K562 (cell line): Measurements from ENCODE around the gene EAF2. TPM values are rescaled to one million over a fixed set of nuclear protein-coding genes. Genes with fewer than 3 reads are reported as not detected.

Source experiments
- ATAC-seq: fragments of 200-7000 bp; cut with Tn5 transposase; 3 replicates; pipeline ENCODE4 v1.9.1; 2020; ENCODE audit warnings: moderate library complexity
- BruUV-seq: library from RNA; stranded (reverse); fragments of 400-500 nt; replicated peaks from 2 replicates; lab custom pipeline; 2021; lab: Mats Ljungman, UMichigan
- CTCF ChIA-PET: fragments of 300-600 bp; formaldehyde crosslinking; extraction: SDS; loops from one replicate; lab custom pipeline; 2021; ENCODE audit warnings: low intra/inter-chr PET ratio; lab: Yijun Ruan, JAX
- POLR2A ChIA-PET: fragments of 300-600, 350-650 bp; sonication (Branson Sonifier 250); formaldehyde crosslinking; extraction: SDS; loops from one replicate; lab custom pipeline; 2021; ENCODE audit warnings: antibody characterized with exemption, inconsistent platforms; lab: Yijun Ruan, JAX
- DNase-seq, 4 experiments: peaks; one replicate each; pipeline versions ENCODE4 v3.0.0 to v3.0.0-alpha.2; 2011 to 2018; ENCODE audit warnings: low spot score in 3 of 4, mixed read lengths in 3 of 4; ENCODE audit errors: extremely low read depth in 1 of 4
- FAIRE-seq: peaks from 2 replicates; lab custom pipeline; 2011; peaks lifted over from hg19 to GRCh38; lab: Jason Lieb, UNC
- H2AFZ ChIP-seq: 2 replicates; pipeline ENCODE4 v1.6.0; 2011; ENCODE audit warnings: low read depth, low read length, control low read depth, inconsistent platforms
- H3K27ac ChIP-seq: fragments of 200-600 bp; 3 replicates; pipeline ENCODE4 v1.8.0; 2011; ENCODE audit warnings: low read depth, mild to moderate bottlenecking, control low read depth, inconsistent platforms, low read length, moderate library complexity, mixed read lengths; ENCODE audit errors: extremely low read depth
- H3K27me3 ChIP-seq, 2 experiments: fragments of 300-600 bp in 1 of 2; 2 replicates in 1 of 2; 3 replicates in 1 of 2; pipeline versions ENCODE4 v1.6.0 to v1.8.0; 2011; ENCODE audit warnings: inconsistent platforms in 2 of 2, low read length in 2 of 2, mild to moderate bottlenecking in 1 of 2, mixed read lengths in 1 of 2, moderate library complexity in 1 of 2; ENCODE audit not compliant: control insufficient read depth in 2 of 2, insufficient read depth in 2 of 2
- H3K36me3 ChIP-seq: fragments of 300-600 bp; 3 replicates; pipeline ENCODE4 v1.8.0; 2011; ENCODE audit warnings: mild to moderate bottlenecking, low read length, inconsistent platforms; ENCODE audit not compliant: control insufficient read depth, insufficient read depth
- H3K4me1 ChIP-seq, 2 experiments: fragments of 200-600 bp in 1 of 2; replicated peaks in 1 of 2; 2 replicates in 1 of 2; 3 replicates in 1 of 2; pipeline versions ENCODE4 v1.5.1 to v1.8.0; 2011; ENCODE audit warnings: inconsistent platforms in 2 of 2, low read length in 2 of 2, mild to moderate bottlenecking in 1 of 2, mixed read lengths in 1 of 2, moderate library complexity in 1 of 2; ENCODE audit not compliant: control insufficient read depth in 2 of 2, insufficient read depth in 2 of 2
- H3K4me2 ChIP-seq: 2 replicates; pipeline ENCODE4 v1.6.1; 2011; ENCODE audit warnings: low read length, control low read depth, inconsistent platforms, mixed read lengths; ENCODE audit not compliant: insufficient read depth
- H3K4me3 ChIP-seq: fragments of 200-600 bp; sonication (generic), shearing (Covaris generic); 2 replicates; pipeline ENCODE4 v1.5.1; 2016; ENCODE audit warnings: control low read depth, inconsistent platforms
- H3K79me2 ChIP-seq: fragments of 200-600 bp; 3 replicates; pipeline ENCODE4 v1.8.0; 2011; ENCODE audit warnings: low read length, inconsistent platforms; ENCODE audit not compliant: control insufficient read depth, insufficient read depth
- H3K9ac ChIP-seq, 2 experiments: 2 replicates each; pipeline versions ENCODE4 v1.6.0 to v1.6.1; 2011; ENCODE audit warnings: low read depth in 2 of 2, low read length in 2 of 2, control low read depth in 1 of 2, inconsistent platforms in 1 of 2, mild to moderate bottlenecking in 1 of 2, mixed read lengths in 1 of 2; ENCODE audit not compliant: insufficient read depth in 1 of 2
- H3K9me1 ChIP-seq: one replicate; pipeline ENCODE4 v1.6.0; 2011; ENCODE audit warnings: inconsistent platforms, mild to moderate bottlenecking, low read length, moderate library complexity; ENCODE audit not compliant: control insufficient read depth, insufficient read depth
- H3K9me3 ChIP-seq: replicated peaks from 2 replicates; pipeline ENCODE4 v1.5.1; 2011; ENCODE audit warnings: low read depth, low read length, inconsistent platforms; ENCODE audit not compliant: control insufficient read depth, insufficient read depth
- H4K20me1 ChIP-seq: replicated peaks from 2 replicates; pipeline ENCODE4 v1.6.1; 2011; ENCODE audit warnings: low read length, inconsistent platforms, mixed read lengths; ENCODE audit not compliant: control insufficient read depth, insufficient read depth
- CCAR2 ChIP-seq: fragments of 200-400 bp; formaldehyde crosslinking; IDR thresholded peaks from 2 replicates; pipeline ENCODE4 v1.6.1; 2017; ENCODE audit warnings: mild to moderate bottlenecking, low read depth, low read length
- ELF1 ChIP-seq: fragments of 200-800 bp; sonication (Bioruptor generic); IDR thresholded peaks from 2 replicates; pipeline ENCODE4 v1.6.1; 2016; ENCODE audit warnings: missing genetic modification characterization, missing compliant biosample characterization
- GTF2A2 ChIP-seq: IDR thresholded peaks from 2 replicates; pipeline ENCODE4 v1.6.1; 2016; ENCODE audit warnings: mild to moderate bottlenecking, missing genetic modification characterization, missing compliant biosample characterization
- HSF4 ChIP-seq: fragments of 250-450 bp; sonication (Bioruptor Pico); IDR thresholded peaks from 2 replicates; pipeline ENCODE4 v2.1.2; 2022; ENCODE audit warnings: mild to moderate bottlenecking, moderate library complexity, borderline replicate concordance
- NFE2 ChIP-seq: IDR thresholded peaks from 2 replicates; pipeline ENCODE4 v1.6.1; 2014; ENCODE audit warnings: antibody characterized with exemption, low read depth
- NFXL1 ChIP-seq: fragments of 450-650 bp; formaldehyde crosslinking; IDR thresholded peaks from 2 replicates; pipeline ENCODE4 v1.4.0; 2021; ENCODE audit warnings: mild to moderate bottlenecking
- NR2F6 ChIP-seq: fragments of 450-650 bp; formaldehyde crosslinking; IDR thresholded peaks from 2 replicates; pipeline ENCODE4 v1.4.0; 2020; ENCODE audit warnings: mild to moderate bottlenecking
- POLR2AphosphoS5 ChIP-seq: IDR thresholded peaks from 2 replicates; pipeline ENCODE4 v1.6.1; 2011; ENCODE audit warnings: mild to moderate bottlenecking, low read depth, low read length, moderate library complexity; ENCODE audit not compliant: control insufficient read depth, insufficient read depth
- RAD51 ChIP-seq: fragments of 450-650 bp; IDR thresholded peaks from 2 replicates; pipeline ENCODE4 v1.7.1; 2016; ENCODE audit warnings: low read depth, mild to moderate bottlenecking, borderline replicate concordance
- RBFOX2 ChIP-seq: fragments of 200-400 bp; formaldehyde crosslinking; IDR thresholded peaks from 2 replicates; pipeline ENCODE4 v1.6.1; 2017; ENCODE audit warnings: low read depth, mild to moderate bottlenecking, low read length, moderate library complexity
- SMAD4 ChIP-seq: fragments of 250-450 bp; sonication (Bioruptor Pico); conservative IDR thresholded peaks from 2 replicates; pipeline ENCODE4 v1.8.0; 2021; ENCODE audit warnings: inconsistent platforms, mild to moderate bottlenecking, moderate library complexity
- SNIP1 ChIP-seq: fragments of 450-650 bp; IDR thresholded peaks from 2 replicates; pipeline ENCODE4 v1.7.1; 2017; ENCODE audit warnings: low read depth, mild to moderate bottlenecking
- ZNF57 ChIP-seq: fragments of 450-650 bp; formaldehyde crosslinking; IDR thresholded peaks from 2 replicates; pipeline ENCODE4 v1.4.0; 2020; ENCODE audit warnings: mild to moderate bottlenecking, moderate library complexity
- WGBS: fragments of 100-300 bp; shearing (Covaris generic); methylation state at CpG from one replicate; pipeline ENCODE4 v1.1.6; 2016; ENCODE audit warnings: low coverage, mixed read lengths; ENCODE audit not compliant: insufficient coverage; ENCODE audit errors: missing lambda C conversion rate; 5-methylcytosine and 5-hydroxymethylcytosine counted together
- in situ Hi-C: fragments of 300-500 bp; cut with MboI; formaldehyde crosslinking; loops from 4 replicates; pipeline ENCODE4 v1.15.0; 2018; ENCODE audit warnings: inconsistent platforms, mixed read lengths
- intact Hi-C: fragments of 100-400 bp; cut with micrococcal nuclease; formaldehyde crosslinking; loops from 2 replicates; pipeline ENCODE4 v1.14.2; 2022
- polyA plus RNA-seq, 8 experiments: library from polyadenylated mRNA; depleted of rRNA in 4 of 8; stranded (reverse) in 5 of 8; unstranded in 3 of 8; fragments of >200 nt; fragmentation: Nextera tagmentation in 2 of 8; fragmentation: Illumina TruSeq in 1 of 8; extraction: Ambion mirVana in 2 of 8; extraction: Trizol in 1 of 8; gene quantifications; 2 replicates each; pipeline versions ENCODE4 v1.2.1 to v1.2.3, GENCODE V29; 2011 to 2014; ENCODE audit warnings: inconsistent platforms in 1 of 8, missing spikeins in 1 of 8
- total RNA-seq, 7 experiments: library from RNA; depleted of rRNA in 6 of 7; stranded (reverse); fragments of >200 nt in 6 of 7; fragmentation: Illumina TruSeq in 2 of 7; extraction: Trizol in 2 of 7; gene quantifications; 2 replicates each; pipeline versions ENCODE4 v1.2.1 to v1.2.3, GENCODE V29; 2011 to 2021; ENCODE audit warnings: low replicate concordance in 1 of 7
- TF ChIP-seq, protein P1 (sequence below): sonication (generic); formaldehyde crosslinking; IDR thresholded peaks from 2 replicates; pipeline ENCODE4 v1.8.0; 2023; ENCODE audit warnings: mild to moderate bottlenecking, missing genetic modification reagents
- TF ChIP-seq, protein P2 (sequence below): fragments of 250-450 bp; sonication (Bioruptor Pico); IDR thresholded peaks from 2 replicates; pipeline ENCODE4 v1.8.0; 2022; ENCODE audit warnings: moderate library complexity, mild to moderate bottlenecking, inconsistent platforms

Gene EAF2
- total and polyA plus RNA-seq, 9 of the 15 experiments (the other 6 are each of a cell fraction or from before 2014, with no cell fraction given) = 3.8 to 17.3 (median 6.9) TPM

DNA sequence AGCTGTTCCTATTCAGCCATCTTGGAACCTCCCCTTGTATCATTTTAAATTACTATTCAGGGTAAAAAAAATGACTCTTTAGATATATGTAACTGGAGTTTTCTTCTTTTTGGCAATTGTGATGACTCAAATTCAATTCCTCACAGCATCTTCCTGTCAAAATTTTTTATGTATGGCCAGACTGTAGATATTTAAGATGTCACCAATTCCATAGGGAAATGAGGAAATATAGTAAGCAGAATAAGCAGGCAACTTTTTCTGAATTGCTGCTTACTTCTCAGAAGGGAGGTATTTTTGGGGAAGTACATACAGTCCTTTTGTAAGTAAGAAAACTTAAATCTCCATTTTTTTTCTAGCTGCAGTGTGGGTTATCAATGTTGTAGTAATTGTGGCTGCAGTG, 28.8 kb downstream of the EAF2 start:
- Histone ChIP-seq H3K9ac (no peak overlapping the region), H4K20me1 (no peaks in the 10 kb centered on the region), H3K36me3 (no peaks in the 10 kb centered on the region), H3K27me3 (no peaks in the 10 kb centered on the region), H3K4me1 (no peaks in the 10 kb centered on the region)
- intact Hi-C loops = no loop called here
- no peak for TF ChIP-seq GTF2A2 (tag)
- TF ChIP-seq, all 486 proteins: peak for 0
- H2AFZ ChIP-seq = no peak overlapping the region
- CTCF ChIA-PET = no interaction called here
- no peak for FAIRE-seq
- in situ Hi-C loops = no loop called here
- no peak overlapping the region for H3K4me3 ChIP-seq
- no peak for DNase-seq
- no peak for ATAC-seq
- no TSS peak for BruUV-seq
- POLR2A ChIA-PET = interaction anchor here (0.7 kb wide), 1 partner anchor 386 kb away, joined by 4 read pairs; no protein-coding TSS in a partner anchor
- H3K9me1 ChIP-seq = no peaks in the 10 kb centered on the region
- H3K4me2 ChIP-seq = no peak overlapping the region
- no peaks in the 10 kb centered on the region for H3K79me2 ChIP-seq
- H3K27ac ChIP-seq = no peak overlapping the region
- H3K9me3 ChIP-seq = no peaks in the 10 kb centered on the region

DNA sequence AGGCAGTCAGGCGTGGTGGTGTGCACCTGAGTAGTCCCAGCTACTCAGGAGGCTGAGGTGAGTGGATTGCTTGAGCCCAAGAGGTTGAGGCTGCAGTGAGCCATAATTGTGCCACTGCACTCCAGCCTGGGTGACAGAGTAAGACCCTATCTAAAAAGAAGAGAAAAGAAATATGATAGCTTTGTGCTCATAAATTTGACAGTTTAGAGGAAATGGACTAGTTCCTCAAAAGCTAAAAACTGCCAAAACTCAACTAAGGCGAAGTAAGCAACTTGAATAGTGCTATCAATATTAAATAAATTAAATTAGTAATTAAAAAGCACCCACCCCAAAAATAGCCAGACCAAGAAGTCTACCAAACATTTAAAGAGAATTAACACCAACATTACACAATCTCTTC, 34.7 kb downstream of the EAF2 start:
- Histone ChIP-seq H3K27me3 (no peaks in the 10 kb centered on the region), H3K36me3 (no peaks in the 10 kb centered on the region), H3K9ac (no peak overlapping the region), H3K79me2 (no peaks in the 10 kb centered on the region), H2AFZ (no peak overlapping the region), H3K4me1 (no peaks in the 10 kb centered on the region), H3K27ac (no peak overlapping the region), H4K20me1 (no peaks in the 10 kb centered on the region), H3K4me3 (no peak overlapping the region), H3K9me1 (no peaks in the 10 kb centered on the region), H3K9me3 (no peaks in the 10 kb centered on the region), H3K4me2 (no peak overlapping the region)
- 54% methylated on average over 2 of the region's 2 CpGs for WGBS
- DNase-seq (no peak), FAIRE-seq (no peak), ATAC-seq (no peak)
- in situ Hi-C loops = no loop called here
- intact Hi-C loops = no loop called here
- BruUV-seq = no TSS peak
- POLR2A ChIA-PET = no interaction called here
- CTCF ChIA-PET = interaction anchor here (0.5 kb wide), 1 partner anchor 943 kb away, joined by 3 read pairs; no protein-coding TSS in a partner anchor
- TF ChIP-seq SNIP1 (no peak), NR2F6 (CRISPR knock-in tag) (no peak), ZNF57 (CRISPR knock-in tag) (no peak), SMAD4 (CRISPR knock-in tag) (no peak), POLR2AphosphoS5 (no peak), CCAR2 (no peak), ELF1 (tag) (no peak), NFE2 (no peak), HSF4 (CRISPR knock-in tag) (no peak), RAD51 (no peak), NFXL1 (CRISPR knock-in tag) (no peak), RBFOX2 (no peak)
- TF ChIP-seq, protein P1, sequence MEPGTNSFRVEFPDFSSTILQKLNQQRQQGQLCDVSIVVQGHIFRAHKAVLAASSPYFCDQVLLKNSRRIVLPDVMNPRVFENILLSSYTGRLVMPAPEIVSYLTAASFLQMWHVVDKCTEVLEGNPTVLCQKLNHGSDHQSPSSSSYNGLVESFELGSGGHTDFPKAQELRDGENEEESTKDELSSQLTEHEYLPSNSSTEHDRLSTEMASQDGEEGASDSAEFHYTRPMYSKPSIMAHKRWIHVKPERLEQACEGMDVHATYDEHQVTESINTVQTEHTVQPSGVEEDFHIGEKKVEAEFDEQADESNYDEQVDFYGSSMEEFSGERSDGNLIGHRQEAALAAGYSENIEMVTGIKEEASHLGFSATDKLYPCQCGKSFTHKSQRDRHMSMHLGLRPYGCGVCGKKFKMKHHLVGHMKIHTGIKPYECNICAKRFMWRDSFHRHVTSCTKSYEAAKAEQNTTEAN (CRISPR knock-in tag) = no peak
- TF ChIP-seq, protein P2, sequence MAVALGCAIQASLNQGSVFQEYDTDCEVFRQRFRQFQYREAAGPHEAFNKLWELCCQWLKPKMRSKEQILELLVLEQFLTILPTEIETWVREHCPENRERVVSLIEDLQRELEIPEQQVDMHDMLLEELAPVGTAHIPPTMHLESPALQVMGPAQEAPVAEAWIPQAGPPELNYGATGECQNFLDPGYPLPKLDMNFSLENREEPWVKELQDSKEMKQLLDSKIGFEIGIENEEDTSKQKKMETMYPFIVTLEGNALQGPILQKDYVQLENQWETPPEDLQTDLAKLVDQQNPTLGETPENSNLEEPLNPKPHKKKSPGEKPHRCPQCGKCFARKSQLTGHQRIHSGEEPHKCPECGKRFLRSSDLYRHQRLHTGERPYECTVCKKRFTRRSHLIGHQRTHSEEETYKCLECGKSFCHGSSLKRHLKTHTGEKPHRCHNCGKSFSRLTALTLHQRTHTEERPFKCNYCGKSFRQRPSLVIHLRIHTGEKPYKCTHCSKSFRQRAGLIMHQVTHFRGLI (CRISPR knock-in tag) = no peak
